ENCODE results near the gene USP25. TPM values are rescaled to one million over a fixed set of nuclear protein-coding genes. Genes with fewer than 3 reads are reported as not detected.

Gene USP25
- total and polyA plus RNA-seq, 9 of the 15 experiments (the other 6 are each of a cell fraction or from before 2014, with no cell fraction given), result 7.8 to 44.9 (median 31.4) TPM

DNA sequence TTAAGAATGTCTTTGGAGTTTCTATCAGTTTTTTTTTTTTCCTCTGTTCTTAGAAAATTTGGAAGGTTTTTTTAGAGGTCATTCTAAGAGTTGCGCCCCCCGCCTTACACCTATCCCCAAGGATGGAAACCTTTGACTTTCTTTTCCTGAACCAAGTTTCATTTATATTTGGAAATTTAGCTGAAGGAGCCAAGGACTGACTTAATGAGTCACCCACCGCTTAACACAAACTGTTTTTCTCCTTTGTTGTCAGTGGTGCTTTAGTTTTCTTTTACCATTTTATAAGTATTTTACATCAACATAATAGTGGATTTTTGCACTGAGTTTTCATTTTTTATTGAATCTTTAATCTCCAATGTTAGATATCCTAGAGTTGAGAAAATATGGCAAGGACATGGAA is 25.3 kb downstream of the USP25 start:
- H3K79me2 ChIP-seq (ENCODE audit: control insufficient read depth, insufficient read depth, low read length), result peaks cover 96% of the 10 kb centered on the region
- in situ Hi-C loops (cut with MboI), result no loop called here
- TF ChIP-seq CBX8 (IDR thresholded peaks at IDR 0.05; ENCODE audit: borderline replicate concordance, extremely low read depth, low read depth, low read length, poor library complexity, severe bottlenecking), result no peak
- TF ChIP-seq, protein P1, sequence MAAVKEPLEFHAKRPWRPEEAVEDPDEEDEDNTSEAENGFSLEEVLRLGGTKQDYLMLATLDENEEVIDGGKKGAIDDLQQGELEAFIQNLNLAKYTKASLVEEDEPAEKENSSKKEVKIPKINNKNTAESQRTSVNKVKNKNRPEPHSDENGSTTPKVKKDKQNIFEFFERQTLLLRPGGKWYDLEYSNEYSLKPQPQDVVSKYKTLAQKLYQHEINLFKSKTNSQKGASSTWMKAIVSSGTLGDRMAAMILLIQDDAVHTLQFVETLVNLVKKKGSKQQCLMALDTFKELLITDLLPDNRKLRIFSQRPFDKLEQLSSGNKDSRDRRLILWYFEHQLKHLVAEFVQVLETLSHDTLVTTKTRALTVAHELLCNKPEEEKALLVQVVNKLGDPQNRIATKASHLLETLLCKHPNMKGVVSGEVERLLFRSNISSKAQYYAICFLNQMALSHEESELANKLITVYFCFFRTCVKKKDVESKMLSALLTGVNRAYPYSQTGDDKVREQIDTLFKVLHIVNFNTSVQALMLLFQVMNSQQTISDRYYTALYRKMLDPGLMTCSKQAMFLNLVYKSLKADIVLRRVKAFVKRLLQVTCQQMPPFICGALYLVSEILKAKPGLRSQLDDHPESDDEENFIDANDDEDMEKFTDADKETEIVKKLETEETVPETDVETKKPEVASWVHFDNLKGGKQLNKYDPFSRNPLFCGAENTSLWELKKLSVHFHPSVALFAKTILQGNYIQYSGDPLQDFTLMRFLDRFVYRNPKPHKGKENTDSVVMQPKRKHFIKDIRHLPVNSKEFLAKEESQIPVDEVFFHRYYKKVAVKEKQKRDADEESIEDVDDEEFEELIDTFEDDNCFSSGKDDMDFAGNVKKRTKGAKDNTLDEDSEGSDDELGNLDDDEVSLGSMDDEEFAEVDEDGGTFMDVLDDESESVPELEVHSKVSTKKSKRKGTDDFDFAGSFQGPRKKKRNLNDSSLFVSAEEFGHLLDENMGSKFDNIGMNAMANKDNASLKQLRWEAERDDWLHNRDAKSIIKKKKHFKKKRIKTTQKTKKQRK (IDR thresholded peaks at IDR 0.05; ENCODE audit: borderline replicate concordance, low read depth, low read length), result no peak
- no peak for TF ChIP-seq POLR3G (IDR thresholded peaks at IDR 0.05; ENCODE audit: extremely low read depth, insufficient read length, insufficient replicate concordance)
- TF ChIP-seq, protein P2, sequence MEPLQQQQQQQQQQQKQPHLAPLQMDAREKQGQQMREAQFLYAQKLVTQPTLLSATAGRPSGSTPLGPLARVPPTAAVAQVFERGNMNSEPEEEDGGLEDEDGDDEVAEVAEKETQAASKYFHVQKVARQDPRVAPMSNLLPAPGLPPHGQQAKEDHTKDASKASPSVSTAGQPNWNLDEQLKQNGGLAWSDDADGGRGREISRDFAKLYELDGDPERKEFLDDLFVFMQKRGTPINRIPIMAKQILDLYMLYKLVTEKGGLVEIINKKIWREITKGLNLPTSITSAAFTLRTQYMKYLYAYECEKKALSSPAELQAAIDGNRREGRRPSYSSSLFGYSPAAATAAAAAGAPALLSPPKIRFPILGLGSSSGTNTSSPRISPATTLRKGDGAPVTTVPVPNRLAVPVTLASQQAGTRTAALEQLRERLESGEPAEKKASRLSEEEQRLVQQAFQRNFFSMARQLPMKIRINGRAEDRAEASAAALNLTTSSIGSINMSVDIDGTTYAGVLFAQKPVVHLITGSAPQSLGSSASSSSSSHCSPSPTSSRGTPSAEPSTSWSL (CRISPR knock-in tag; IDR thresholded peaks at IDR 0.05; ENCODE audit: borderline replicate concordance), result no peak
- no peak for TF ChIP-seq GTF2F1 (IDR thresholded peaks at IDR 0.05; ENCODE audit: low read depth, low read length)
- no peak for TF ChIP-seq ETV6 (IDR thresholded peaks at IDR 0.05; ENCODE audit: borderline replicate concordance in 1 of 2, low read depth in 2 of 2, low read length in 1 of 2)
- no peak for TF ChIP-seq ETV6 (CRISPR knock-in tag; IDR thresholded peaks at IDR 0.05; ENCODE audit: borderline replicate concordance)
- no peak for TF ChIP-seq MBD2 (IDR thresholded peaks at IDR 0.05; ENCODE audit: borderline replicate concordance, low read depth)
- TF ChIP-seq, protein P3, sequence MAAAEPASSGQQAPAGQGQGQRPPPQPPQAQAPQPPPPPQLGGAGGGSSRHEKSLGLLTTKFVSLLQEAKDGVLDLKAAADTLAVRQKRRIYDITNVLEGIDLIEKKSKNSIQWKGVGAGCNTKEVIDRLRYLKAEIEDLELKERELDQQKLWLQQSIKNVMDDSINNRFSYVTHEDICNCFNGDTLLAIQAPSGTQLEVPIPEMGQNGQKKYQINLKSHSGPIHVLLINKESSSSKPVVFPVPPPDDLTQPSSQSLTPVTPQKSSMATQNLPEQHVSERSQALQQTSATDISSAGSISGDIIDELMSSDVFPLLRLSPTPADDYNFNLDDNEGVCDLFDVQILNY (CRISPR knock-in tag; IDR thresholded peaks at IDR 0.05), result no peak
- TF ChIP-seq KLF6 (CRISPR knock-in tag; IDR thresholded peaks at IDR 0.05; ENCODE audit: borderline replicate concordance), result no peak
- no peak for TF ChIP-seq RBBP5 (IDR thresholded peaks at IDR 0.05; ENCODE audit: borderline replicate concordance, insufficient read depth, low read length, poor library complexity, severe bottlenecking)
- no peak for TF ChIP-seq FOXJ2 (tag; IDR thresholded peaks at IDR 0.05)
- TF ChIP-seq, protein P4, sequence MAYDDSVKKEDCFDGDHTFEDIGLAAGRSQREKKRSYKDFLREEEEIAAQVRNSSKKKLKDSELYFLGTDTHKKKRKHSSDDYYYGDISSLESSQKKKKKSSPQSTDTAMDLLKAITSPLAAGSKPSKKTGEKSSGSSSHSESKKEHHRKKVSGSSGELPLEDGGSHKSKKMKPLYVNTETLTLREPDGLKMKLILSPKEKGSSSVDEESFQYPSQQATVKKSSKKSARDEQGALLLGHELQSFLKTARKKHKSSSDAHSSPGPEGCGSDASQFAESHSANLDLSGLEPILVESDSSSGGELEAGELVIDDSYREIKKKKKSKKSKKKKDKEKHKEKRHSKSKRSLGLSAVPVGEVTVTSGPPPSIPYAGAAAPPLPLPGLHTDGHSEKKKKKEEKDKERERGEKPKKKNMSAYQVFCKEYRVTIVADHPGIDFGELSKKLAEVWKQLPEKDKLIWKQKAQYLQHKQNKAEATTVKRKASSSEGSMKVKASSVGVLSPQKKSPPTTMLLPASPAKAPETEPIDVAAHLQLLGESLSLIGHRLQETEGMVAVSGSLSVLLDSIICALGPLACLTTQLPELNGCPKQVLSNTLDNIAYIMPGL (CRISPR knock-in tag; IDR thresholded peaks at IDR 0.05), result no peak
- TF ChIP-seq EGR1 (conservative IDR thresholded peaks at IDR 0.05), result no peak

More for the DNA sequence above, 25.3 kb downstream of the USP25 start:
- H3K4me1 ChIP-seq (replicated peaks in 1 of 2; ENCODE audit: control insufficient read depth in 2 of 2, insufficient read depth in 2 of 2, low read length in 2 of 2), result peaks cover 4 to 22% of the 10 kb centered on the region in 2 experiments; a peak in 4 of 5 replicates
- no peak overlapping the region for H3K9ac ChIP-seq (ENCODE audit: insufficient read depth in 1 of 2, low read depth in 2 of 2, low read length in 2 of 2)
- H3K4me3 ChIP-seq, result no peak overlapping the region
- H3K36me3 ChIP-seq (ENCODE audit: control insufficient read depth, insufficient read depth, low read length), result peaks cover 10% of the 10 kb centered on the region; the same call in 2 of the 3 replicates
- POLR2A ChIA-PET, result no interaction called here
- no TSS peak for BruUV-seq (replicated peaks)
- CTCF ChIA-PET (ENCODE audit: low intra/inter-chr PET ratio), result no interaction called here
- H4K20me1 ChIP-seq (replicated peaks; ENCODE audit: control insufficient read depth, insufficient read depth, low read length), result no peaks in the 10 kb centered on the region
- no peak overlapping the region for H2AFZ ChIP-seq (ENCODE audit: low read depth, low read length)
- no peaks in the 10 kb centered on the region for H3K9me1 ChIP-seq (ENCODE audit: control insufficient read depth, insufficient read depth, low read length)
- no peaks in the 10 kb centered on the region for H3K27me3 ChIP-seq (ENCODE audit: control insufficient read depth in 2 of 2, insufficient read depth in 2 of 2, low read length in 2 of 2)
- ATAC-seq, result no peak
- no peak overlapping the region for H3K4me2 ChIP-seq (ENCODE audit: insufficient read depth, low read length)
- no peak for DNase-seq (ENCODE audit: extremely low read depth in 1 of 4, low spot score in 3 of 4)
- H3K27ac ChIP-seq (ENCODE audit: extremely low read depth, low read depth, low read length), result peak overlapping the region; percentile 20; the same call in 1 of the 3 replicates
- intact Hi-C loops (cut with micrococcal nuclease), result no loop called here
- peaks cover 5% of the 10 kb centered on the region for H3K9me3 ChIP-seq (replicated peaks; ENCODE audit: control insufficient read depth, insufficient read depth, low read depth, low read length)
- FAIRE-seq, result no peak
- 100% methylated on average over 3 of the region's 3 CpGs for WGBS (ENCODE audit: insufficient coverage, low coverage, missing lambda C conversion rate)
